Fibroblast of skin of left biceps (primary cell): Measurements from ENCODE around the gene CAGE1.
A peak's percentile ranks its signal among the peaks of the same experiment; 100 is the strongest.

Experiments used
- DNase-seq, 2 experiments: peaks; one replicate each; pipeline ENCODE4 v3.0.0-alpha.2; 2013; ENCODE audit warnings: low read depth in 2 of 2

The CAGE1 gene

GRCh38 chr6:7389451-7390225 is at the start of gene CAGE1, which contains the start of gene RIOK1:
CAGE1 (minus strand) TSS chr6:7389742; CDS start chr6:7387173, 2,569 bp downstream.
RIOK1 (plus strand) TSS chr6:7389808; CDS start chr6:7390003, 195 bp downstream.
- peak; percentile 73 to 76 for DNase-seq

- no peak for DNase-seq
Observed at GRCh38 chr6:7439228-7439627, 49.7 kb upstream of the CAGE1 start.

GRCh38 chr6:7438011-7438410 is 48.5 kb upstream of the CAGE1 start:
- no peak for DNase-seq

- DNase-seq, result no peak
Observed at GRCh38 chr6:7434672-7435071, 45.1 kb upstream of the CAGE1 start.

GRCh38 chr6:7433121-7433617 is 43.6 kb upstream of the CAGE1 start:
- DNase-seq, result no peak

- no peak for DNase-seq
Observed at GRCh38 chr6:7432391-7433120, 43.0 kb upstream of the CAGE1 start.

- no peak for DNase-seq
Observed at GRCh38 chr6:7431674-7432390, 42.3 kb upstream of the CAGE1 start.

GRCh38 chr6:7431313-7431673 is 41.8 kb upstream of the CAGE1 start:
- no peak for DNase-seq

- no peak for DNase-seq
Observed at GRCh38 chr6:7426447-7427169, 37.1 kb upstream of the CAGE1 start.

GRCh38 chr6:7425808-7426190 is 36.3 kb upstream of the CAGE1 start:
- no peak for DNase-seq

- peak; percentile 17 to 29 for DNase-seq
Observed at GRCh38 chr6:7424967-7425807, 35.6 kb upstream of the CAGE1 start.

- DNase-seq, result no peak
Observed at GRCh38 chr6:7424058-7424457, 34.5 kb upstream of the CAGE1 start.

GRCh38 chr6:7421066-7421465 is 31.5 kb upstream of the CAGE1 start:
- DNase-seq, result no peak

- DNase-seq, result no peak
Observed at GRCh38 chr6:7419065-7419464, 29.5 kb upstream of the CAGE1 start.

GRCh38 chr6:7418238-7418905 is 28.8 kb upstream of the CAGE1 start:
- DNase-seq, result no peak

GRCh38 chr6:7417684-7418083 is 28.1 kb upstream of the CAGE1 start:
- no peak for DNase-seq

GRCh38 chr6:7414811-7415210 is 25.3 kb upstream of the CAGE1 start:
- peak; percentile 17 to 30 for DNase-seq

- DNase-seq, result no peak
Observed at GRCh38 chr6:7413151-7413823, 23.7 kb upstream of the CAGE1 start.

- no peak for DNase-seq
Observed at GRCh38 chr6:7411328-7411727, 21.8 kb upstream of the CAGE1 start.

GRCh38 chr6:7410851-7411250 is 21.3 kb upstream of the CAGE1 start:
- DNase-seq, result no peak
